ENCODE measurements around the gene TTC29.
"Not testable (repeated sequence)": the region's sequence is repeated elsewhere in the genome, so short reads cannot be mapped to it uniquely, and the experiment has no call there.

GRCh38 chr4:146723519-146723918 lies 222.1 kb downstream of the TTC29 start:
- not testable (repeated sequence) for TF ChIP-seq CTCF (IDR thresholded peaks at IDR 0.05; ENCODE audit: poor library complexity); EZH2phosphoT487 (IDR thresholded peaks at IDR 0.05; ENCODE audit: low read depth, severe bottlenecking, unreplicated experiment); EZH2 (IDR thresholded peaks at IDR 0.05; ENCODE audit: borderline replicate concordance)

All from hepatocyte (in vitro differentiated cells).